Measurements from ENCODE around the gene C12orf56. TPM values are rescaled to one million over a fixed set of nuclear protein-coding genes. Genes with fewer than 3 reads are reported as not detected.

C12orf56 gene
- total and polyA plus RNA-seq, 9 of the 15 experiments (the other 6 are each of a cell fraction or from before 2014, with no cell fraction given) = 0.40 to 4.8 (median 1.2) TPM

GRCh38 chr12:64403707-64404469 is 13.3 kb upstream of the C12orf56 start, which contains the start of gene XPOT (continued):
- TF ChIP-seq E2F5 (CRISPR knock-in tag; IDR thresholded peaks at IDR 0.05) (no peak), MCM3 (IDR thresholded peaks at IDR 0.05) (no peak), HEY1 (CRISPR knock-in tag; IDR thresholded peaks at IDR 0.05; ENCODE audit: borderline replicate concordance) (no peak), MGA (IDR thresholded peaks at IDR 0.05) (peak; percentile 68), NKRF (IDR thresholded peaks at IDR 0.05; ENCODE audit: borderline replicate concordance) (peak; percentile 22; the same call in 1 of the 2 replicates), ZNF592 (IDR thresholded peaks at IDR 0.05) (peak; percentile 50; the same call in 1 of the 2 replicates)

Measured in K562 (cell line).